ENCODE data around the gene CALML5.

Gene CALML5

GRCh38 chr10:5517546-5517945 is 18.2 kb upstream of the CALML5 start:
- no peaks in the 10 kb centered on the region for H3K9me3 ChIP-seq
- no peak overlapping the region for H3K9ac ChIP-seq
- no peak for TF ChIP-seq Cebpa-rat (IDR thresholded peaks at IDR 0.05)
- no peak overlapping the region for H3K27ac ChIP-seq
- H3K36me3 ChIP-seq, result no peaks in the 10 kb centered on the region
- no peak overlapping the region for H3K4me3 ChIP-seq
- no peak overlapping the region for H3K4me2 ChIP-seq
- no peaks in the 10 kb centered on the region for H4K20me1 ChIP-seq
- no peaks in the 10 kb centered on the region for H3K27me3 ChIP-seq
- no peaks in the 10 kb centered on the region for H3K4me1 ChIP-seq

- no peak overlapping the region for H3K27ac ChIP-seq
- no peak overlapping the region for H3K9ac ChIP-seq
- H3K4me3 ChIP-seq, result no peak overlapping the region
- H3K4me2 ChIP-seq, result no peak overlapping the region
- no peaks in the 10 kb centered on the region for H3K27me3 ChIP-seq
- no peak for TF ChIP-seq Cebpa-rat (IDR thresholded peaks at IDR 0.05)
- no peaks in the 10 kb centered on the region for H3K36me3 ChIP-seq
- no peaks in the 10 kb centered on the region for H3K4me1 ChIP-seq
- no peaks in the 10 kb centered on the region for H3K9me3 ChIP-seq
- H4K20me1 ChIP-seq, result no peaks in the 10 kb centered on the region
Observed at GRCh38 chr10:5515948-5516761, 16.8 kb upstream of the CALML5 start.

- no peak overlapping the region for H3K27ac ChIP-seq
Observed at GRCh38 chr10:5514226-5514850, 15.0 kb upstream of the CALML5 start.

GRCh38 chr10:5512881-5513612 is 13.7 kb upstream of the CALML5 start:
- no peak for TF ChIP-seq Cebpa-rat (IDR thresholded peaks at IDR 0.05)
- H4K20me1 ChIP-seq, result no peaks in the 10 kb centered on the region
- no peak overlapping the region for H3K4me2 ChIP-seq
- H3K27me3 ChIP-seq, result no peaks in the 10 kb centered on the region
- no peak overlapping the region for H3K4me3 ChIP-seq
- peaks cover 5% of the 10 kb centered on the region; the same call in 1 of the 2 replicates for H3K4me1 ChIP-seq
- H3K36me3 ChIP-seq, result no peaks in the 10 kb centered on the region
- no peak overlapping the region for H3K9ac ChIP-seq
- H3K9me3 ChIP-seq, result no peaks in the 10 kb centered on the region
- no peak overlapping the region for H3K27ac ChIP-seq

More at GRCh38 chr10:5514226-5514850, 15.0 kb upstream of the CALML5 start:
- Histone ChIP-seq H4K20me1 (no peaks in the 10 kb centered on the region), H3K9me3 (no peaks in the 10 kb centered on the region), H3K9ac (no peak overlapping the region), H3K36me3 (no peaks in the 10 kb centered on the region), H3K27me3 (no peaks in the 10 kb centered on the region), H3K4me2 (no peak overlapping the region), H3K4me1 (no peaks in the 10 kb centered on the region), H3K4me3 (no peak overlapping the region)
- TF ChIP-seq Cebpa-rat (IDR thresholded peaks at IDR 0.05), result no peak

GRCh38 chr10:5512331-5512730 is 13.0 kb upstream of the CALML5 start:
- TF ChIP-seq Cebpa-rat (IDR thresholded peaks at IDR 0.05), result no peak
- H3K27me3 ChIP-seq, result no peaks in the 10 kb centered on the region
- H3K9ac ChIP-seq, result no peak overlapping the region
- H3K4me3 ChIP-seq, result no peak overlapping the region
- no peaks in the 10 kb centered on the region for H3K9me3 ChIP-seq
- H3K27ac ChIP-seq, result no peak overlapping the region
- peaks cover 5% of the 10 kb centered on the region; the same call in 1 of the 2 replicates for H3K4me1 ChIP-seq
- no peak overlapping the region for H3K4me2 ChIP-seq
- no peaks in the 10 kb centered on the region for H4K20me1 ChIP-seq
- no peaks in the 10 kb centered on the region for H3K36me3 ChIP-seq

- Histone ChIP-seq H3K27me3 (no peaks in the 10 kb centered on the region), H3K9ac (no peak overlapping the region), H3K9me3 (no peaks in the 10 kb centered on the region), H3K4me2 (no peak overlapping the region), H3K4me3 (no peak overlapping the region), H3K4me1 (peaks cover 5% of the 10 kb centered on the region; the same call in 1 of the 2 replicates), H3K36me3 (no peaks in the 10 kb centered on the region), H3K27ac (no peak overlapping the region), H4K20me1 (no peaks in the 10 kb centered on the region)
- no peak for TF ChIP-seq Cebpa-rat (IDR thresholded peaks at IDR 0.05)
Observed at GRCh38 chr10:5511885-5512280, 12.5 kb upstream of the CALML5 start.

- Histone ChIP-seq H3K9ac (no peak overlapping the region), H3K9me3 (no peaks in the 10 kb centered on the region), H3K4me3 (no peak overlapping the region), H3K4me2 (no peak overlapping the region), H3K27ac (no peak overlapping the region), H3K27me3 (no peaks in the 10 kb centered on the region), H3K4me1 (peaks cover 5% of the 10 kb centered on the region; the same call in 1 of the 2 replicates), H3K36me3 (no peaks in the 10 kb centered on the region), H4K20me1 (no peaks in the 10 kb centered on the region)
- no peak for TF ChIP-seq Cebpa-rat (IDR thresholded peaks at IDR 0.05)
Observed at GRCh38 chr10:5511231-5511884, 12.0 kb upstream of the CALML5 start.

- H4K20me1 ChIP-seq, result no peaks in the 10 kb centered on the region
- TF ChIP-seq Cebpa-rat (IDR thresholded peaks at IDR 0.05), result no peak
Observed at GRCh38 chr10:5510281-5511072, 11.1 kb upstream of the CALML5 start.

GRCh38 chr10:5509691-5510090 is 10.3 kb upstream of the CALML5 start:
- H3K27ac ChIP-seq, result no peak overlapping the region
- H3K27me3 ChIP-seq, result no peaks in the 10 kb centered on the region
- peaks cover 5% of the 10 kb centered on the region; the same call in 1 of the 2 replicates for H3K4me1 ChIP-seq

More at GRCh38 chr10:5510281-5511072, 11.1 kb upstream of the CALML5 start:
- no peaks in the 10 kb centered on the region for H3K36me3 ChIP-seq
- peaks cover 5% of the 10 kb centered on the region; the same call in 1 of the 2 replicates for H3K4me1 ChIP-seq
- H3K4me3 ChIP-seq, result no peak overlapping the region
- no peak overlapping the region for H3K9ac ChIP-seq
- H3K27ac ChIP-seq, result no peak overlapping the region
- no peak overlapping the region for H3K4me2 ChIP-seq
- H3K9me3 ChIP-seq, result no peaks in the 10 kb centered on the region
- H3K27me3 ChIP-seq, result no peaks in the 10 kb centered on the region

More at GRCh38 chr10:5509691-5510090, 10.3 kb upstream of the CALML5 start:
- Histone ChIP-seq H3K4me2 (no peak overlapping the region), H3K36me3 (no peaks in the 10 kb centered on the region), H4K20me1 (no peaks in the 10 kb centered on the region), H3K9me3 (no peaks in the 10 kb centered on the region), H3K9ac (no peak overlapping the region), H3K4me3 (no peak overlapping the region)
- TF ChIP-seq Cebpa-rat (IDR thresholded peaks at IDR 0.05), result no peak
